ENCODE results near the gene PRAC2. TPM values are rescaled to one million over a fixed set of nuclear protein-coding genes. Genes with fewer than 3 reads are reported as not detected.
A peak's percentile ranks its signal among the peaks of the same experiment; 100 is the strongest.

The PRAC2 gene
- total and polyA plus RNA-seq, 2 of the 13 experiments (the other 11 are each of a cell fraction or from before 2014, with no cell fraction given), result not detected

DNA sequence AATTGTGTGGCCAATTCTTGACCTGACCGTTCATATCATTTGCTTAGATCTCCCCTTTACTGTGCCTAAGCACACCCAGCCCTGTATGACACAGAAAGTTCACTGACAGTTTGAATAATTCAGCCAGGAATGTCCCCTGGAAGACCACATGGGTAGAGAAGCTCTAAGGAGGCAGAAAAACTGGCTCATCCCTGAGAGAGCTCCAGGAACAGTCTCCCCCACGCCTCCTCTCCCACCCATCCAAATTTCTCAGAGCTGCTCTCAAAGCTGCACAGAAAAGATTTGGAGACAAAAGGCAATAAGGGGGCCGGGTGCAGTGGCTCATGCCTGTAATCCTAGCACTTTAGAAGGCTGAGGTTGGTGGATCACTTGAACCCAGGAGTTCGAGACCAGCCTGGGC, 11.9 kb upstream of the PRAC2 start (continued):
- TF ChIP-seq, protein P1, sequence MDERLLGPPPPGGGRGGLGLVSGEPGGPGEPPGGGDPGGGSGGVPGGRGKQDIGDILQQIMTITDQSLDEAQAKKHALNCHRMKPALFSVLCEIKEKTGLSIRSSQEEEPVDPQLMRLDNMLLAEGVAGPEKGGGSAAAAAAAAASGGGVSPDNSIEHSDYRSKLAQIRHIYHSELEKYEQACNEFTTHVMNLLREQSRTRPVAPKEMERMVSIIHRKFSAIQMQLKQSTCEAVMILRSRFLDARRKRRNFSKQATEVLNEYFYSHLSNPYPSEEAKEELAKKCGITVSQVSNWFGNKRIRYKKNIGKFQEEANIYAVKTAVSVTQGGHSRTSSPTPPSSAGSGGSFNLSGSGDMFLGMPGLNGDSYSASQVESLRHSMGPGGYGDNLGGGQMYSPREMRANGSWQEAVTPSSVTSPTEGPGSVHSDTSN (CRISPR knock-in tag; IDR thresholded peaks at IDR 0.05), result no peak
- no peak for TF ChIP-seq EHMT2 (IDR thresholded peaks at IDR 0.05; ENCODE audit: borderline replicate concordance, low read depth, low read length)
- TF ChIP-seq ZNF556 (CRISPR knock-in tag; IDR thresholded peaks at IDR 0.05; ENCODE audit: borderline replicate concordance), result no peak
- no peak for TF ChIP-seq SKIL (CRISPR knock-in tag; IDR thresholded peaks at IDR 0.05; ENCODE audit: borderline replicate concordance)
- no peak for TF ChIP-seq NRL (CRISPR knock-in tag; IDR thresholded peaks at IDR 0.05; ENCODE audit: borderline replicate concordance)
- no peak for TF ChIP-seq HOXA7 (CRISPR knock-in tag; IDR thresholded peaks at IDR 0.05)

- H3K4me1 ChIP-seq (ENCODE audit: insufficient read depth, low read length), result peaks cover 11% of the 10 kb centered on the region
- no peak overlapping the region for H3K27ac ChIP-seq (ENCODE audit: extremely low read length, insufficient read depth, low read length)
- ATAC-seq (no peak; the same call in 2 of the 3 replicates), DNase-seq (ENCODE audit: low spot score) (peak; percentile 42), FAIRE-seq (no peak)
- peaks cover 3 to 34% of the 10 kb centered on the region in 2 experiments; a peak in 4 of 5 replicates for H3K27me3 ChIP-seq (ENCODE audit: control insufficient read depth in 1 of 2, insufficient read depth in 2 of 2, low read length in 2 of 2)
- H3K4me2 ChIP-seq (ENCODE audit: low read depth, low read length), result no peak overlapping the region
- intact Hi-C loops (cut with micrococcal nuclease; ENCODE audit: unreplicated experiment) (no loop called here), in situ Hi-C loops (cut with HindIII; ENCODE audit: extremely low pct_ligation_motif_present, low pct_unique_long_range_greater_than_20kb) (no loop called here)
- ChIA-PET CTCF (ENCODE audit: low intra/inter-chr PET ratio, low total read pairs) (no interaction called here), POLR2A (no interaction called here)
- no TSS peak for BruUV-seq (replicated peaks)
- H3K9me3 ChIP-seq (ENCODE audit: low read length), result no peaks in the 10 kb centered on the region
- no peak overlapping the region for H3K9ac ChIP-seq (ENCODE audit: insufficient read depth, low read depth, low read length)
- H2AFZ ChIP-seq (ENCODE audit: low read length), result no peak overlapping the region
- no peaks in the 10 kb centered on the region for H3K36me3 ChIP-seq (replicated peaks in 1 of 2; ENCODE audit: control insufficient read depth in 1 of 2, insufficient read depth in 2 of 2, low read length in 2 of 2)
- 2% methylated on average over 5 of the region's 5 CpGs for WGBS (ENCODE audit: low lambda C conversion rate)
- no peak overlapping the region for H3K4me3 ChIP-seq (replicated peaks in 1 of 3; ENCODE audit: insufficient read depth in 1 of 3, low read depth in 2 of 3, low read length in 3 of 3)
- H4K20me1 ChIP-seq (ENCODE audit: insufficient read depth, low read length), result no peaks in the 10 kb centered on the region
- no peaks in the 10 kb centered on the region for H3K79me2 ChIP-seq (ENCODE audit: insufficient read depth, low read length)
- TF ChIP-seq KLF12 (CRISPR knock-in tag; IDR thresholded peaks at IDR 0.05; ENCODE audit: borderline replicate concordance) (no peak), SP5 (CRISPR knock-in tag; IDR thresholded peaks at IDR 0.05; ENCODE audit: borderline replicate concordance, low read depth) (peak; percentile 70; the same call in 1 of the 2 replicates), ESRRA (CRISPR knock-in tag; IDR thresholded peaks at IDR 0.05; ENCODE audit: low read depth) (no peak), ETV5 (CRISPR knock-in tag; IDR thresholded peaks at IDR 0.05; ENCODE audit: borderline replicate concordance) (peak; percentile 36; the same call in 1 of the 2 replicates)
- TF ChIP-seq, protein P2, sequence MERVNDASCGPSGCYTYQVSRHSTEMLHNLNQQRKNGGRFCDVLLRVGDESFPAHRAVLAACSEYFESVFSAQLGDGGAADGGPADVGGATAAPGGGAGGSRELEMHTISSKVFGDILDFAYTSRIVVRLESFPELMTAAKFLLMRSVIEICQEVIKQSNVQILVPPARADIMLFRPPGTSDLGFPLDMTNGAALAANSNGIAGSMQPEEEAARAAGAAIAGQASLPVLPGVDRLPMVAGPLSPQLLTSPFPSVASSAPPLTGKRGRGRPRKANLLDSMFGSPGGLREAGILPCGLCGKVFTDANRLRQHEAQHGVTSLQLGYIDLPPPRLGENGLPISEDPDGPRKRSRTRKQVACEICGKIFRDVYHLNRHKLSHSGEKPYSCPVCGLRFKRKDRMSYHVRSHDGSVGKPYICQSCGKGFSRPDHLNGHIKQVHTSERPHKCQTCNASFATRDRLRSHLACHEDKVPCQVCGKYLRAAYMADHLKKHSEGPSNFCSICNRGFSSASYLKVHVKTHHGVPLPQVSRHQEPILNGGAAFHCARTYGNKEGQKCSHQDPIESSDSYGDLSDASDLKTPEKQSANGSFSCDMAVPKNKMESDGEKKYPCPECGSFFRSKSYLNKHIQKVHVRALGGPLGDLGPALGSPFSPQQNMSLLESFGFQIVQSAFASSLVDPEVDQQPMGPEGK (CRISPR knock-in tag; IDR thresholded peaks at IDR 0.05), result peak; percentile 52; the same call in 1 of the 2 replicates
These were observed 7.2 kb upstream of the PRAC2 start for GRCh38 chr17:48715496-48716399.

Data from HepG2 (cell line).